K562 (cell line): ENCODE data around the gene BMP2. TPM values are rescaled to one million over a fixed set of nuclear protein-coding genes. Genes with fewer than 3 reads are reported as not detected.

Experiments used
- ATAC-seq: fragments of 200-7000 bp; cut with Tn5 transposase; 3 replicates; pipeline ENCODE4 v1.9.1; 2020; ENCODE audit warnings: moderate library complexity
- BruUV-seq: library from RNA; stranded (reverse); fragments of 400-500 nt; replicated peaks from 2 replicates; lab custom pipeline; 2021; lab: Mats Ljungman, UMichigan
- CTCF ChIA-PET: fragments of 300-600 bp; formaldehyde crosslinking; extraction: SDS; loops from one replicate; lab custom pipeline; 2021; ENCODE audit warnings: low intra/inter-chr PET ratio; lab: Yijun Ruan, JAX
- POLR2A ChIA-PET: fragments of 300-600, 350-650 bp; sonication (Branson Sonifier 250); formaldehyde crosslinking; extraction: SDS; loops from one replicate; lab custom pipeline; 2021; ENCODE audit warnings: antibody characterized with exemption, inconsistent platforms; lab: Yijun Ruan, JAX
- DNase-seq, 4 experiments: peaks; one replicate each; pipeline versions ENCODE4 v3.0.0 to v3.0.0-alpha.2; 2011 to 2018; ENCODE audit warnings: low spot score in 3 of 4, mixed read lengths in 3 of 4; ENCODE audit errors: extremely low read depth in 1 of 4
- FAIRE-seq: peaks from 2 replicates; lab custom pipeline; 2011; peaks lifted over from hg19 to GRCh38; lab: Jason Lieb, UNC
- H2AFZ ChIP-seq: 2 replicates; pipeline ENCODE4 v1.6.0; 2011; ENCODE audit warnings: low read depth, low read length, control low read depth, inconsistent platforms
- H3K27ac ChIP-seq: fragments of 200-600 bp; 3 replicates; pipeline ENCODE4 v1.8.0; 2011; ENCODE audit warnings: low read depth, mild to moderate bottlenecking, control low read depth, inconsistent platforms, low read length, moderate library complexity, mixed read lengths; ENCODE audit errors: extremely low read depth
- H3K27me3 ChIP-seq, 2 experiments: fragments of 300-600 bp in 1 of 2; 2 replicates in 1 of 2; 3 replicates in 1 of 2; pipeline versions ENCODE4 v1.6.0 to v1.8.0; 2011; ENCODE audit warnings: inconsistent platforms in 2 of 2, low read length in 2 of 2, mild to moderate bottlenecking in 1 of 2, mixed read lengths in 1 of 2, moderate library complexity in 1 of 2; ENCODE audit not compliant: control insufficient read depth in 2 of 2, insufficient read depth in 2 of 2
- H3K36me3 ChIP-seq: fragments of 300-600 bp; 3 replicates; pipeline ENCODE4 v1.8.0; 2011; ENCODE audit warnings: mild to moderate bottlenecking, low read length, inconsistent platforms; ENCODE audit not compliant: control insufficient read depth, insufficient read depth
- H3K4me1 ChIP-seq, 2 experiments: fragments of 200-600 bp in 1 of 2; replicated peaks in 1 of 2; 2 replicates in 1 of 2; 3 replicates in 1 of 2; pipeline versions ENCODE4 v1.5.1 to v1.8.0; 2011; ENCODE audit warnings: inconsistent platforms in 2 of 2, low read length in 2 of 2, mild to moderate bottlenecking in 1 of 2, mixed read lengths in 1 of 2, moderate library complexity in 1 of 2; ENCODE audit not compliant: control insufficient read depth in 2 of 2, insufficient read depth in 2 of 2
- H3K4me2 ChIP-seq: 2 replicates; pipeline ENCODE4 v1.6.1; 2011; ENCODE audit warnings: low read length, control low read depth, inconsistent platforms, mixed read lengths; ENCODE audit not compliant: insufficient read depth
- H3K4me3 ChIP-seq: fragments of 200-600 bp; sonication (generic), shearing (Covaris generic); 2 replicates; pipeline ENCODE4 v1.5.1; 2016; ENCODE audit warnings: control low read depth, inconsistent platforms
- H3K79me2 ChIP-seq: fragments of 200-600 bp; 3 replicates; pipeline ENCODE4 v1.8.0; 2011; ENCODE audit warnings: low read length, inconsistent platforms; ENCODE audit not compliant: control insufficient read depth, insufficient read depth
- H3K9ac ChIP-seq, 2 experiments: 2 replicates each; pipeline versions ENCODE4 v1.6.0 to v1.6.1; 2011; ENCODE audit warnings: low read depth in 2 of 2, low read length in 2 of 2, control low read depth in 1 of 2, inconsistent platforms in 1 of 2, mild to moderate bottlenecking in 1 of 2, mixed read lengths in 1 of 2; ENCODE audit not compliant: insufficient read depth in 1 of 2
- H3K9me1 ChIP-seq: one replicate; pipeline ENCODE4 v1.6.0; 2011; ENCODE audit warnings: inconsistent platforms, mild to moderate bottlenecking, low read length, moderate library complexity; ENCODE audit not compliant: control insufficient read depth, insufficient read depth
- H3K9me3 ChIP-seq: replicated peaks from 2 replicates; pipeline ENCODE4 v1.5.1; 2011; ENCODE audit warnings: low read depth, low read length, inconsistent platforms; ENCODE audit not compliant: control insufficient read depth, insufficient read depth
- H4K20me1 ChIP-seq: replicated peaks from 2 replicates; pipeline ENCODE4 v1.6.1; 2011; ENCODE audit warnings: low read length, inconsistent platforms, mixed read lengths; ENCODE audit not compliant: control insufficient read depth, insufficient read depth
- DPF2 ChIP-seq: fragments of 450-650 bp; IDR thresholded peaks from 2 replicates; pipeline ENCODE4 v1.6.1; 2016
- TEAD1 ChIP-seq, 2 experiments: fragments of 450-650 bp in 1 of 2; sonication (generic) in 1 of 2; formaldehyde crosslinking; IDR thresholded peaks; 2 replicates each; pipeline versions ENCODE4 v1.4.0 to v1.8.0; 2020 to 2022; ENCODE audit warnings: mild to moderate bottlenecking in 2 of 2, missing genetic modification reagents in 1 of 2
- TSC22D4 ChIP-seq: fragments of 450-650 bp; IDR thresholded peaks from 2 replicates; pipeline ENCODE4 v1.6.1; 2016; ENCODE audit warnings: missing genetic modification characterization, missing biosample characterization, control low read depth
- WGBS: fragments of 100-300 bp; shearing (Covaris generic); methylation state at CpG from one replicate; pipeline ENCODE4 v1.1.6; 2016; ENCODE audit warnings: low coverage, mixed read lengths; ENCODE audit not compliant: insufficient coverage; ENCODE audit errors: missing lambda C conversion rate; 5-methylcytosine and 5-hydroxymethylcytosine counted together
- in situ Hi-C: fragments of 300-500 bp; cut with MboI; formaldehyde crosslinking; loops from 4 replicates; pipeline ENCODE4 v1.15.0; 2018; ENCODE audit warnings: inconsistent platforms, mixed read lengths
- intact Hi-C: fragments of 100-400 bp; cut with micrococcal nuclease; formaldehyde crosslinking; loops from 2 replicates; pipeline ENCODE4 v1.14.2; 2022
- polyA plus RNA-seq, 8 experiments: library from polyadenylated mRNA; depleted of rRNA in 4 of 8; stranded (reverse) in 5 of 8; unstranded in 3 of 8; fragments of >200 nt; fragmentation: Nextera tagmentation in 2 of 8; fragmentation: Illumina TruSeq in 1 of 8; extraction: Ambion mirVana in 2 of 8; extraction: Trizol in 1 of 8; gene quantifications; 2 replicates each; pipeline versions ENCODE4 v1.2.1 to v1.2.3, GENCODE V29; 2011 to 2014; ENCODE audit warnings: inconsistent platforms in 1 of 8, missing spikeins in 1 of 8
- total RNA-seq, 7 experiments: library from RNA; depleted of rRNA in 6 of 7; stranded (reverse); fragments of >200 nt in 6 of 7; fragmentation: Illumina TruSeq in 2 of 7; extraction: Trizol in 2 of 7; gene quantifications; 2 replicates each; pipeline versions ENCODE4 v1.2.1 to v1.2.3, GENCODE V29; 2011 to 2021; ENCODE audit warnings: low replicate concordance in 1 of 7

Gene BMP2
- total and polyA plus RNA-seq, 9 of the 15 experiments (the other 6 are each of a cell fraction or from before 2014, with no cell fraction given): 0.01 to 0.07 (median 0.03) TPM; not detected in 5

DNA sequence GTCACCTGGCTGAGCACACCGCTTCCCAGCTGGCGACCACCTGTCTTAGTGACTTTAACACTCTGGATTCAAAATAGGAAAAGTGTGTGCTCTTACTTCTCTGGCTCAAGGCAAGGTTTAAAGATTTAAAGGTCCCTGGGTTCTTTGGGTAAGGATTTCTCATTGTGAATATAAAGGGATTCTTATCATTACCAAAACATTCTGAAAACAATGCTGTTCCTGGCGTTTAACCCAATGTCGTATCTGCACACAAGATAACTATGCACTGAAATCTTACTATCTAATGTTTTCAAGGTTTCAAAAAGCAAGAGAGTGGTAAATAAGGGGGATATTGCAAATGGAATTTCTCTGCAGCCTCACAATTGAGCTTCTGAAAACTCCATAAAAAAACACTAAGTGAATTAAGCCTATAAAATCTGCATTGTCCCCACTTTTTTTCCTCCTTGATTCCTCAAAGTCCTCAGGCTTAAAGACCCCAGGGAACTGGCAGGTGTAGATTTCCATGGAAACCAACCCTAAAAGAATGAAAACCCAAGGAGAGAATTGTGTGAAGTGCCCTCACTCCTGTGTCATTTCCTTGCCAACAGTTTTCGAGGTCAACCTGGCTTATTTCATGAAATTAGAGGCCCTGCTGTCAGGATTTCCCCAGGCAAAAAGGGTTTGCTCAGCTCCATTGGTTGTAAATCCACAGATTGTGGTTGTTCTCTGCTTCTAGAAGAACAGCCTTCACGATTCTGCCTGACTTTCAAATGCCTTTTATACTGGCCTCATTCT, 44.0 kb downstream of the BMP2 start:
- no peaks in the 10 kb centered on the region for H3K36me3 ChIP-seq
- H3K4me2 ChIP-seq: no peak overlapping the region
- in situ Hi-C loops: no loop called here
- no peak overlapping the region for H3K27ac ChIP-seq
- no peak for FAIRE-seq
- H3K79me2 ChIP-seq: no peaks in the 10 kb centered on the region
- no peaks in the 10 kb centered on the region for H3K9me1 ChIP-seq
- BruUV-seq: no TSS peak
- CTCF ChIA-PET: no interaction called here
- H3K4me1 ChIP-seq: no peaks in the 10 kb centered on the region
- no peak for ATAC-seq
- H3K9me3 ChIP-seq: no peaks in the 10 kb centered on the region
- POLR2A ChIA-PET: no interaction called here
- H3K4me3 ChIP-seq: no peak overlapping the region
- 1% methylated on average over 5 of the region's 6 CpGs for WGBS
- H3K9ac ChIP-seq: no peak overlapping the region
- DNase-seq: no peak
- H2AFZ ChIP-seq: no peak overlapping the region
- H3K27me3 ChIP-seq: no peaks in the 10 kb centered on the region
- intact Hi-C loops: no loop called here
- no peaks in the 10 kb centered on the region for H4K20me1 ChIP-seq
- no peak for TF ChIP-seq TSC22D4 (tag)
- TF ChIP-seq, all 486 proteins: peak for 0

DNA sequence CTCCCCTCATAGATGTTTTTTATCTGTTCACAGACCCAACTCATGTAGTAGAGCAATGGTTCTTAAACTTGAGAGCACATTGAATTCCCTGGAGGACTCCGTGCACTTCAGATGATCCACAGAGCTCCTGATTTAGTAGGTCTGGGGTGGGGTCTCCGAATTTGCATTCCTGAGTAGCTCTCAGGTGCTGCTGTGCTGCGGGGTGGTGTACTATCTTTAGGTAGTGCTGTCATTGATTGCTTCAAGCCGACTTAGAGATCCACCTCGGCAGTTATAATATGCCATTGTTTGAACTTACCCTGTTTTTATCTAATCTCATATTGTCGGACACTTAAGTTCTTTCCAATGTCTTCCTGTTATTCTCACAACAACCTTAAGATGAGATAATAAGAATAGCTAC, 45.0 kb downstream of the BMP2 start:
- Histone ChIP-seq H3K9ac (no peak overlapping the region), H3K9me1 (no peaks in the 10 kb centered on the region), H3K4me2 (no peak overlapping the region), H3K27ac (no peak overlapping the region), H2AFZ (no peak overlapping the region), H3K79me2 (no peaks in the 10 kb centered on the region), H3K4me1 (no peaks in the 10 kb centered on the region), H3K36me3 (no peaks in the 10 kb centered on the region), H3K4me3 (no peak overlapping the region)
- 0% methylated on average over 5 of the region's 6 CpGs for WGBS
- no peak for DNase-seq
- in situ Hi-C loops: no loop called here
- FAIRE-seq: no peak
- POLR2A ChIA-PET: no interaction called here
- BruUV-seq: no TSS peak
- TF ChIP-seq DPF2 (no peak), TEAD1 (CRISPR knock-in tag; IDR thresholded peaks at IDR 0.05) (no peak)
- TF ChIP-seq, all 486 proteins: peak for 0
- CTCF ChIA-PET: no interaction called here
- Histone ChIP-seq H4K20me1 (no peaks in the 10 kb centered on the region), H3K27me3 (no peaks in the 10 kb centered on the region), H3K9me3 (no peaks in the 10 kb centered on the region)
- intact Hi-C loops: no loop called here
- no peak for ATAC-seq
